ENCODE data around the gene GNB1. TPM values are rescaled to one million over a fixed set of nuclear protein-coding genes. Genes with fewer than 3 reads are reported as not detected.
"Not testable (repeated sequence)": the region's sequence is repeated elsewhere in the genome, so short reads cannot be mapped to it uniquely, and the experiment has no call there.

The GNB1 gene
- total RNA-seq, 1 donor from 2014 or later, result 60.9 TPM

- DNase-seq (ENCODE audit: low spot score), result not testable (repeated sequence)
Observed at GRCh38 chr1:1859970-1860697, 30.8 kb downstream of the GNB1 start.

GRCh38 chr1:1858382-1859086 lies 32.4 kb downstream of the GNB1 start:
- DNase-seq (ENCODE audit: low spot score), result peak; percentile 90

GRCh38 chr1:1857096-1857703 lies 33.7 kb downstream of the GNB1 start:
- DNase-seq (ENCODE audit: low spot score), result no peak

GRCh38 chr1:1856161-1856560 lies 34.7 kb downstream of the GNB1 start:
- not testable (repeated sequence) for DNase-seq (ENCODE audit: low spot score)

- no peak for DNase-seq (ENCODE audit: low spot score)
Observed at GRCh38 chr1:1853593-1854257, 37.2 kb downstream of the GNB1 start.

GRCh38 chr1:1852619-1853414 lies 38.1 kb downstream of the GNB1 start:
- DNase-seq (ENCODE audit: low spot score), result no peak

GRCh38 chr1:1847890-1848289 lies 43.0 kb downstream of the GNB1 start:
- DNase-seq (ENCODE audit: low spot score), result no peak

GRCh38 chr1:1847061-1847850 lies 43.6 kb downstream of the GNB1 start:
- DNase-seq (ENCODE audit: low spot score), result peak; percentile 96

- no peak for DNase-seq (ENCODE audit: low spot score)
Observed at GRCh38 chr1:1846386-1846918, 44.4 kb downstream of the GNB1 start.

- no peak for DNase-seq (ENCODE audit: low spot score)
Observed at GRCh38 chr1:1842360-1843146, 48.3 kb downstream of the GNB1 start.

- DNase-seq (ENCODE audit: low spot score), result no peak
Observed at GRCh38 chr1:1841575-1841995, 49.3 kb downstream of the GNB1 start.

GRCh38 chr1:1839311-1839965 lies 51.4 kb downstream of the GNB1 start:
- no peak for DNase-seq (ENCODE audit: low spot score)

- DNase-seq (ENCODE audit: low spot score), result no peak
Observed at GRCh38 chr1:1836119-1836518, 54.8 kb downstream of the GNB1 start.

GRCh38 chr1:1835546-1835945 lies 55.3 kb downstream of the GNB1 start:
- peak; percentile 27 for DNase-seq (ENCODE audit: low spot score)

GRCh38 chr1:1833916-1834325 lies 57.0 kb downstream of the GNB1 start:
- no peak for DNase-seq (ENCODE audit: low spot score)

GRCh38 chr1:1833456-1833855 lies 57.4 kb downstream of the GNB1 start:
- no peak for DNase-seq (ENCODE audit: low spot score)

- DNase-seq (ENCODE audit: low spot score), result no peak
Observed at GRCh38 chr1:1832820-1833219, 58.1 kb downstream of the GNB1 start.

- peak; percentile 92 for DNase-seq (ENCODE audit: low spot score)
Observed at GRCh38 chr1:1832166-1832565, 58.7 kb downstream of the GNB1 start.
